ENCODE measurements around the gene SMS. TPM values are rescaled to one million over a fixed set of nuclear protein-coding genes. Genes with fewer than 3 reads are reported as not detected.
A peak's percentile ranks its signal among the peaks of the same experiment; 100 is the strongest.

SMS gene
- 27.2 and 30.5 TPM in 2 replicates for total RNA-seq
- total RNA-seq (2013) = 37.2 TPM
- 7.0 and 13.1 TPM in 2 replicates for polyA plus RNA-seq
- 13.4 and 14.3 TPM in 2 replicates for polyA minus RNA-seq

- TF ChIP-seq EZH2 (IDR thresholded peaks at IDR 0.05; ENCODE audit: borderline replicate concordance, insufficient read depth, low read depth, low read length, poor library complexity, severe bottlenecking) (no peak), CTCF (IDR thresholded peaks at IDR 0.05) (no peak)
- Histone ChIP-seq H3K4me1 (ENCODE audit: control insufficient read depth in 2 of 2, insufficient read depth in 2 of 2, low read length in 2 of 2) (peaks cover 6 to 23% of the 10 kb centered on the region in 2 donors), H3K79me2 (ENCODE audit: control insufficient read depth, insufficient read depth, low read length) (peaks cover 25% of the 10 kb centered on the region), H3K9ac (ENCODE audit: low read length) (peak within 1 kb of the TSS; percentile 64), H2AFZ (ENCODE audit: insufficient read depth, low read depth, low read length, poor library complexity, severe bottlenecking) (peak within 1 kb of the TSS; percentile 78), H3K4me3 (ENCODE audit: control extremely low read depth in 1 of 5, extremely low read depth in 1 of 5, insufficient read depth in 1 of 5, low read depth in 2 of 5, low read length in 4 of 5) (peak within 1 kb of the TSS; percentile 5 to 66 (median 58)), H3K4me2 (replicated peaks; ENCODE audit: low read depth, low read length, poor library complexity, severe bottlenecking) (peak within 1 kb of the TSS; percentile 73), H3K9me3 (ENCODE audit: control extremely low read depth in 1 of 3, control insufficient read depth in 2 of 3, insufficient read depth in 1 of 3, low read length in 2 of 3) (no peaks in the 10 kb centered on the region), H3K27ac (ENCODE audit: low read length in 2 of 2) (peak within 1 kb of the TSS; percentile 27 to 54), H4K20me1 (ENCODE audit: control insufficient read depth, insufficient read depth, low read length, poor library complexity, severe bottlenecking) (no peaks in the 10 kb centered on the region), H3K27me3 (replicated peaks in 1 of 4; ENCODE audit: control extremely low read depth in 1 of 4, control insufficient read depth in 3 of 4, insufficient read depth in 4 of 4, low read length in 3 of 4) (no peaks in the 10 kb centered on the region), H3K36me3 (replicated peaks in 1 of 2; ENCODE audit: control extremely low read depth in 1 of 2, control insufficient read depth in 1 of 2, extremely low read depth in 1 of 2, insufficient read depth in 2 of 2, low read length in 1 of 2) (no peaks in the 10 kb centered on the region)
- Mint-ChIP-seq H3K4me1 (peaks cover 28% of the 10 kb centered on the region), H3K27ac (peak within 1 kb of the TSS; percentile 88), H3K27me3 (no peaks in the 10 kb centered on the region), H3K4me3 (peak within 1 kb of the TSS; percentile 87), H3K9me3 (ENCODE audit: insufficient read depth) (no peaks in the 10 kb centered on the region)
- under 1% methylated on average over 38 of the region's 46 CpGs for WGBS (ENCODE audit: insufficient coverage)
- CTCF ChIA-PET = no interaction called here
- DNase-seq (peak; percentile 61), ATAC-seq (ENCODE audit: low read depth) (peak; percentile 52)
- intact Hi-C loops (cut with micrococcal nuclease) = no loop called here
- POLR2A ChIA-PET = no interaction called here
Measured at GRCh38 chrX:21940356-21940829, at the start of gene SMS. Gene SMS, plus strand, starts transcription at chrX:21940709. Its CDS starts 116 bp downstream, at chrX:21940825.

- H4K20me1 ChIP-seq (ENCODE audit: control insufficient read depth, insufficient read depth, low read length, poor library complexity, severe bottlenecking) = no peaks in the 10 kb centered on the region
- DNase-seq (no peak), ATAC-seq (ENCODE audit: low read depth) (no peak)
- CTCF ChIA-PET = no interaction called here
- no peak overlapping the region for H3K4me3 Mint-ChIP-seq
- H3K4me1 ChIP-seq (ENCODE audit: control insufficient read depth in 2 of 2, insufficient read depth in 2 of 2, low read length in 2 of 2) = no peaks in the 10 kb centered on the region
- H2AFZ ChIP-seq (ENCODE audit: insufficient read depth, low read depth, low read length, poor library complexity, severe bottlenecking) = no peak overlapping the region
- no peaks in the 10 kb centered on the region for H3K27me3 ChIP-seq (replicated peaks in 1 of 4; ENCODE audit: control extremely low read depth in 1 of 4, control insufficient read depth in 3 of 4, insufficient read depth in 4 of 4, low read length in 3 of 4)
- intact Hi-C loops (cut with micrococcal nuclease) = no loop called here
- POLR2A ChIA-PET = no interaction called here
- H3K27me3 Mint-ChIP-seq = no peaks in the 10 kb centered on the region
- H3K4me3 ChIP-seq (ENCODE audit: control extremely low read depth in 1 of 5, extremely low read depth in 1 of 5, insufficient read depth in 1 of 5, low read depth in 2 of 5, low read length in 4 of 5) = no peak overlapping the region
- no peaks in the 10 kb centered on the region for H3K79me2 ChIP-seq (ENCODE audit: control insufficient read depth, insufficient read depth, low read length)
- no peaks in the 10 kb centered on the region for H3K9me3 ChIP-seq (ENCODE audit: control extremely low read depth in 1 of 3, control insufficient read depth in 2 of 3, insufficient read depth in 1 of 3, low read length in 2 of 3)
- H3K4me2 ChIP-seq (replicated peaks; ENCODE audit: low read depth, low read length, poor library complexity, severe bottlenecking) = no peak overlapping the region
- TF ChIP-seq EZH2 (IDR thresholded peaks at IDR 0.05; ENCODE audit: borderline replicate concordance, insufficient read depth, low read depth, low read length, poor library complexity, severe bottlenecking) (no peak), CTCF (IDR thresholded peaks at IDR 0.05) (no peak)
- H3K4me1 Mint-ChIP-seq = no peaks in the 10 kb centered on the region
- no peaks in the 10 kb centered on the region for H3K36me3 ChIP-seq (replicated peaks in 1 of 2; ENCODE audit: control extremely low read depth in 1 of 2, control insufficient read depth in 1 of 2, extremely low read depth in 1 of 2, insufficient read depth in 2 of 2, low read length in 1 of 2)
- no peak overlapping the region for H3K27ac Mint-ChIP-seq
- H3K9ac ChIP-seq (ENCODE audit: low read length) = no peak overlapping the region
- WGBS (ENCODE audit: insufficient coverage) = no CpG with 5 or more reads among the region's 2 CpGs
- H3K9me3 Mint-ChIP-seq (ENCODE audit: insufficient read depth) = no peaks in the 10 kb centered on the region
- H3K27ac ChIP-seq (ENCODE audit: low read length in 2 of 2) = no peak overlapping the region
Measured at GRCh38 chrX:21905313-21905712, 35.2 kb upstream of the SMS start.

Measured in B cell (primary cell).